Progenitor cell of endocrine pancreas (in vitro differentiated cells): ENCODE data around the gene ADAR. TPM values are rescaled to one million over a fixed set of nuclear protein-coding genes. Genes with fewer than 3 reads are reported as not detected.

ENCODE experiments used
- DNase-seq: peaks from one replicate; pipeline ENCODE4 v3.0.0; 2021; ENCODE audit warnings: low spot score; ENCODE audit not compliant: unreplicated experiment
- H3K27ac Mint-ChIP-seq: 2 replicates; pipeline ENCODE4 v1.8.0; 2021; ENCODE audit warnings: mild to moderate bottlenecking, moderate library complexity, mixed read lengths
- H3K27me3 Mint-ChIP-seq: 2 replicates; pipeline ENCODE4 v1.8.0; 2021; ENCODE audit warnings: mixed read lengths
- H3K36me3 Mint-ChIP-seq: 2 replicates; pipeline ENCODE4 v1.8.0; 2022; ENCODE audit warnings: mixed read lengths; ENCODE audit not compliant: insufficient read depth
- H3K4me1 Mint-ChIP-seq: 2 replicates; pipeline ENCODE4 v1.8.0; 2021; ENCODE audit warnings: low read depth, mixed read lengths
- H3K4me3 Mint-ChIP-seq: 2 replicates; pipeline ENCODE4 v1.8.0; 2021; ENCODE audit warnings: low read depth, mild to moderate bottlenecking, moderate library complexity, mixed read lengths
- H3K9me3 Mint-ChIP-seq: 2 replicates; pipeline ENCODE4 v1.8.0; 2021; ENCODE audit warnings: low read depth, mixed read lengths
- total RNA-seq: library from RNA; stranded (reverse); gene quantifications from 2 replicates; pipeline ENCODE4 v1.2.1, GENCODE V29; 2021
- TF ChIP-seq, protein P1 (sequence below): fragments of 200-600 bp; sonication (generic); IDR thresholded peaks from one replicate; pipeline ENCODE4 v1.5.0; 2021; ENCODE audit warnings: antibody characterized with exemption, mild to moderate bottlenecking; ENCODE audit not compliant: unreplicated experiment

ADAR gene
- total RNA-seq, 1 donor from 2014 or later, result 179 TPM

DNA sequence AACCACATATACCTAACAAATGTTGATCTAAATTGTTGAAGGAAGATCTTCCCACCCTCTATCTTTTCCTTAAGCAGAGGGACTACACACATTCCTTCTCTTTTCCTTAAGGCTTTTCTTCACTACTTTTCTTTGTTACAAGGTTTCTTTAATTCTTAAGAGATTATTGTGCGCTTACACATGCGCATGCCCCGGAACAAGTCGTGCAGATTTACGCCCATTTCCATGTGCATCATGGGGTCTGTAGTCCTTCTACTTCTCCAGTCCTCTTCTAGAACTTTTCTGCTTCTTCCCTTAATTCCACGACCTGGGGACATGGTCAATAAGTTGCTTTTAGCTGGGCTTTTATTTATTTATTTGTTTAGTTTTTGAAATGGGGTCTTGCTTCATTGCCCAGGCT lies 42.1 kb downstream of the ADAR start:
- peaks cover 39% of the 10 kb centered on the region for H3K27me3 Mint-ChIP-seq
- H3K9me3 Mint-ChIP-seq, result no peaks in the 10 kb centered on the region
- H3K27ac Mint-ChIP-seq, result no peak overlapping the region
- H3K4me1 Mint-ChIP-seq, result peaks cover 5% of the 10 kb centered on the region
- H3K4me3 Mint-ChIP-seq, result no peak overlapping the region
- TF ChIP-seq, protein P1, sequence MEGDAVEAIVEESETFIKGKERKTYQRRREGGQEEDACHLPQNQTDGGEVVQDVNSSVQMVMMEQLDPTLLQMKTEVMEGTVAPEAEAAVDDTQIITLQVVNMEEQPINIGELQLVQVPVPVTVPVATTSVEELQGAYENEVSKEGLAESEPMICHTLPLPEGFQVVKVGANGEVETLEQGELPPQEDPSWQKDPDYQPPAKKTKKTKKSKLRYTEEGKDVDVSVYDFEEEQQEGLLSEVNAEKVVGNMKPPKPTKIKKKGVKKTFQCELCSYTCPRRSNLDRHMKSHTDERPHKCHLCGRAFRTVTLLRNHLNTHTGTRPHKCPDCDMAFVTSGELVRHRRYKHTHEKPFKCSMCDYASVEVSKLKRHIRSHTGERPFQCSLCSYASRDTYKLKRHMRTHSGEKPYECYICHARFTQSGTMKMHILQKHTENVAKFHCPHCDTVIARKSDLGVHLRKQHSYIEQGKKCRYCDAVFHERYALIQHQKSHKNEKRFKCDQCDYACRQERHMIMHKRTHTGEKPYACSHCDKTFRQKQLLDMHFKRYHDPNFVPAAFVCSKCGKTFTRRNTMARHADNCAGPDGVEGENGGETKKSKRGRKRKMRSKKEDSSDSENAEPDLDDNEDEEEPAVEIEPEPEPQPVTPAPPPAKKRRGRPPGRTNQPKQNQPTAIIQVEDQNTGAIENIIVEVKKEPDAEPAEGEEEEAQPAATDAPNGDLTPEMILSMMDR, result no peak
- DNase-seq, result no peak
- no peaks in the 10 kb centered on the region for H3K36me3 Mint-ChIP-seq

DNA sequence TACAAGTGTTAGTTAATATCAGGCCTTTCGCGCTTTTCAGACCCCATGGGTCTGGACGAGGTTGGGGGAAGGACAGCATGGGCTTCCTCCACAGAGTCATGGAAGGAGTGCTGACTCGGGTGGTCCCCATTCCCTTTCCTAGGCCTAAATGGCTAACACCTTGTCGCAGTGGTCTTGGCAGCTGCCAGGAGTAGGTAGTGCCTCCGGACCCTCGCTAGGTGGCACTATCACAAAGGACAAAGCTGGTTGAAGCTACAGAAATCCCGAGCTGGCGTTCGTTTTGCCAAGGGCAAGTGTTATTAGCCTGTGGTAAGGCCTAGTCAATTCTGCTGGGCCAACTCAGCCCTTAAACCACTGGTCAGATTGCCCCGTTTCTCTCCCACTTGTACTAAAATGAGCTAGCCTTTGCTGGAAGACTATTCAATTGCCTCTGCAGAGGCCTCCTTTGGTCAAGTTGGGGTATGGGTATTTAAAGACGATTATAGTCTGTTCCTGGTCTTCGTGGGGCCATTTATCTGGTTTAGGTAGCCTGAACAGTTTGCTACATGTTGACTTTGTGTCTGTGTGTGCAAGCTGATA lies 48.4 kb downstream of the ADAR start:
- Mint-ChIP-seq H3K27ac (peak overlapping the region; percentile 94), H3K4me1 (peaks cover 21% of the 10 kb centered on the region), H3K9me3 (no peaks in the 10 kb centered on the region), H3K27me3 (no peaks in the 10 kb centered on the region), H3K36me3 (peaks cover 6% of the 10 kb centered on the region), H3K4me3 (peak overlapping the region; percentile 71)
- DNase-seq, result peak; percentile 77
- TF ChIP-seq, protein P1, result peak; percentile 93

DNA sequence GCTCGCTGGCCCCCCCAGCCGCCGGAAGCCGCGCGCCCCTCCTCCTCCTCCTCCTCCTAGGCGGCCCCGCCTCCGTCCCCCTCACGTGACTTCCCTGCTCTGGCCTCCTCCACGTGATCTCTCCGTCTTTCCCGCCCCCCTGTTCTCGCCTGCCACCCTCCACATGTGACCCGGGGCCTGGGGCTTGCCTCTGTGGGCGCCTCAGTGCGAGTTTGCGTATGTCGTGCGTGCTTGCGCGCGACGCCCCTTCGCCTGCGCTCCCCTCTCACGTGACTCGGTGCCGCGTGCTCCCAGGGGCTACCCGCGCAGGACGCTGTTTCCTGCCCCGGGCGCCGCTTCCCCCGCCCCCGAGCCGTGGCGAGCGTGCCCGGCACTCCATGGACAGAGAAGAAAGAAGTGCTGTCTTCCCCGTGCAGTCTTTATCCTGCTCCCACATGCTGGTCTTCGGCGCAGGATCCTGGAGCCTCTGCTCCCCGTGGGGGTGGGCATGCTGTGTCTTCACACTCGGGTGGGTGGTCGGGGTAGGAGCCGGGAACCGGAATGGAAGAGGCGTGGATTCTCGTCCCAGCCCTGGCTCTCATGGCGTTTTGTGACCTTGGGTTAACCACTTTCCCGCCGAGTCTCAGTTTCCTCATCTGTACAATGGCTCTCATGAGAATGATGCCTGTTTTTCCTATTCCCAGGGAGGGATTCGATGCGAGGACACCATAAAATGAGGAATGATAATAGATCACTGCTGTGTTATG lies 49.1 kb downstream of the ADAR start:
- Mint-ChIP-seq H3K9me3 (no peaks in the 10 kb centered on the region), H3K27me3 (no peaks in the 10 kb centered on the region)

DNA sequence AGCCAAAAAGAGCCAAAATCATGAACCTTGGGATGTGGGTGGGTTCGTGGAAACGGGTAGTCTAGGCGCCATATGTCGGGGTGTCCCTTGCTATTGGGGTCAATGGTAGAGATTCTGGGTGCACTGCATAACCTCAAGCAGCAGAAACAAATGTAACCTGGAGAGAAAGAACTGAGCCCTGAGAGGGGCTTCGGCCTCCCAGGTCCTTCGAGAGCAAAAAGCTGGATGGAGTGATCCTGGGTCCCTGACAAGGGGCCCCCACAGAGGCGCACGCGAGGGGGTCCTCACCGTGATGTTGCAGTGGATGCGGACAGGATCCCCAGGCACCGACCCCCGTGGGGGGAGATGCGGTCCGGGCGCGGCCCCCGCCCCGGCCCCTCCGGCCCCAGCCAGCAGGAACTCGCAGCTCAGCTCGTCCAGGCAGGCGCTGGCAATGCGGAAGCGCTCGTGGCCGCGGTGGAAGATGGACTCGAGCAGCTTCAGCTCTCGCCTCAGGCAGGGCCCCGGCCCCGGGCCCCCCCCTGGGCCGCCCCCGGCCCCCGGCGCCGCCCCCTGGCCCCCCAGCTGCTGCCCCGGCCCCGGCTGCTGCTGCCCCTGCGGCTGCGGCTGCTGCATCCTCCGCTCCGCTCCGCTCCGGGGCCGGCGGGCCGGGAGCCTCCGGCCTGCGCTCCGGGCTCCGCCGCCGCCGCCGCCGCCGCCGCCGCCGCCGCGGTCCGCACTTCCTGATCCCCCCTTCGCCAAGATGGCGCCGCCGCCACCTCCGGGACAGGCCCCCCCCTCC lies 49.9 kb downstream of the ADAR start, which contains the start of gene UBE2Q1:
Gene UBE2Q1 (minus strand): TSS at position 724 of the 781 bp plus-strand sequence. CDS start 109 bp downstream, at position 615.
- Mint-ChIP-seq H3K27me3 (no peaks in the 10 kb centered on the region), H3K36me3 (peaks cover 13% of the 10 kb centered on the region), H3K4me1 (peaks cover 21% of the 10 kb centered on the region), H3K4me3 (peak within 1 kb of the TSS; percentile 83), H3K9me3 (no peaks in the 10 kb centered on the region), H3K27ac (peak within 1 kb of the TSS; percentile 94)
- DNase-seq, result peak; percentile 33
- TF ChIP-seq, protein P1, result no peak

More for the DNA sequence above, 49.1 kb downstream of the ADAR start:
- TF ChIP-seq, protein P1, result no peak
- Mint-ChIP-seq H3K4me1 (peaks cover 21% of the 10 kb centered on the region), H3K4me3 (peak overlapping the region; percentile 71), H3K27ac (peak overlapping the region; percentile 94), H3K36me3 (peaks cover 7% of the 10 kb centered on the region)
- DNase-seq, result peak; percentile 95

DNA sequence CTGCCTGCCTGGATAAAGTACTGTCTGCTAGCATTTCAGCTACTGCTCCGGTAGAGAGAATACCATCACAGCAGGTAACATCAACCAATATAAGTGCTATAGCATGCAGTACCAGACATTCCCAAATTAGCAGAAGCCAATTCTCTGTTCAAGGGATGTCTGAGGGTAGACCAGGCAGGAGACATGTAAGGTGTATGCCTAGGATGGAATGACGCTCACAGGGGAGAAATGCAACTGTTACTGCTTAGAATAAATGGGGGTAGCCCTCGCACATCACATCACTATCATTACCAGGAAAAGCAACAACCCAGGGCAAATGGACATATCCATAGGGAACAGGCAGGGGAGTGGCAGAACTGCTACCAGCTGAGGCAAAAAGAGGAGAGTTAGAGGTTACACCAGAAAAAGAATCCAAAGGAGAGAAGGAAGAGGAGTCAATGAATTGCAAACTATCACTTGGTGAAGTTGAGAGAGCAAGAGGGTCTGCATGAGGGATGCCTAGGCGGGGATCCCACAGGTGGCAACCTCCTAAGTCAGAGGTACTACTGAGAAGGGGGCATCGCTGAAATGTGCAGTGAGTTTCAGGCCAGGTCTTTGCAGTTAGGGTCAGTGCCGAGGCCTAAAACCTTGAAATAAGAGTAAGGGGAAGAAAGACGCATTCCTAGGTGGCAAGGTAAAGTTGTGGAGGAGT lies 50.6 kb downstream of the ADAR start:
- Mint-ChIP-seq H3K4me1 (peaks cover 21% of the 10 kb centered on the region), H3K36me3 (peaks cover 15% of the 10 kb centered on the region), H3K27me3 (no peaks in the 10 kb centered on the region), H3K27ac (peak overlapping the region; percentile 85), H3K9me3 (no peaks in the 10 kb centered on the region), H3K4me3 (peak overlapping the region; percentile 83)
- DNase-seq, result no peak
- TF ChIP-seq, protein P1, result no peak
